Mesendoderm (in vitro differentiated cells): Measurements from ENCODE around the gene FGGY.

Experiments
- DNase-seq: peaks from one replicate; pipeline ENCODE4 v3.0.0; 2013
- H2AK5ac ChIP-seq: 2 replicates; pipeline ENCODE4 v1.6.1; 2013; ENCODE audit warnings: low read length, inconsistent platforms
- H2BK120ac ChIP-seq: 2 replicates; pipeline ENCODE4 v1.6.1; 2013; ENCODE audit warnings: low read depth, mild to moderate bottlenecking, low read length, moderate library complexity, mixed read lengths
- H2BK15ac ChIP-seq: replicated peaks from 2 replicates; pipeline ENCODE4 v1.6.1; 2013; ENCODE audit warnings: low read depth, mild to moderate bottlenecking, moderate library complexity
- H2BK5ac ChIP-seq: 2 replicates; pipeline ENCODE4 v1.6.1; 2013; ENCODE audit warnings: low read length, inconsistent platforms
- H3K18ac ChIP-seq: 2 replicates; pipeline ENCODE4 v1.6.1; 2013; ENCODE audit warnings: mild to moderate bottlenecking, low read length, mixed read lengths
- H3K23ac ChIP-seq: one replicate; pipeline ENCODE4 v1.6.1; 2013; ENCODE audit warnings: low read length
- H3K27ac ChIP-seq: 2 replicates; pipeline ENCODE4 v1.5.1; 2013; ENCODE audit warnings: low read depth, mild to moderate bottlenecking, inconsistent platforms, low read length, moderate library complexity
- H3K27me3 ChIP-seq: 2 replicates; pipeline ENCODE4 v1.6.1; 2013; ENCODE audit warnings: low read length, control low read depth, mild to moderate bottlenecking, inconsistent platforms; ENCODE audit not compliant: insufficient read depth, poor library complexity
- H3K36me3 ChIP-seq: 2 replicates; pipeline ENCODE4 v1.6.1; 2013; ENCODE audit warnings: low read length, inconsistent platforms; ENCODE audit not compliant: control insufficient read depth, insufficient read depth
- H3K4ac ChIP-seq: one replicate; pipeline ENCODE4 v1.6.1; 2013; ENCODE audit warnings: low read depth, mild to moderate bottlenecking, low read length, moderate library complexity
- H3K4me1 ChIP-seq: 2 replicates; pipeline ENCODE4 v1.6.1; 2013; ENCODE audit warnings: low read depth, low read length, inconsistent platforms; ENCODE audit not compliant: control insufficient read depth
- H3K4me2 ChIP-seq: 2 replicates; pipeline ENCODE4 v1.6.1; 2013; ENCODE audit warnings: low read length
- H3K4me3 ChIP-seq: 2 replicates; pipeline ENCODE4 v1.5.1; 2013; ENCODE audit warnings: mild to moderate bottlenecking, low read length
- H3K56ac ChIP-seq: one replicate; pipeline ENCODE4 v1.6.1; 2013; ENCODE audit warnings: low read length
- H3K79me1 ChIP-seq: 2 replicates; pipeline ENCODE4 v1.6.1; 2013; ENCODE audit warnings: low read length, inconsistent platforms
- H3K79me2 ChIP-seq: 2 replicates; pipeline ENCODE4 v1.6.1; 2013; ENCODE audit warnings: mild to moderate bottlenecking, low read length; ENCODE audit not compliant: control insufficient read depth, insufficient read depth
- H3K9ac ChIP-seq: 2 replicates; pipeline ENCODE4 v1.6.1; 2013; ENCODE audit warnings: low read length, inconsistent platforms
- H4K5ac ChIP-seq: one replicate; pipeline ENCODE4 v1.6.1; 2013; ENCODE audit warnings: low read length
- H4K8ac ChIP-seq: one replicate; pipeline ENCODE4 v1.6.1; 2013; ENCODE audit warnings: low read depth, mild to moderate bottlenecking, control low read depth, low read length, moderate library complexity
- WGBS: extraction: QIAGEN DNeasy Blood & Tissue Kit; methylation state at CpG from one replicate; pipeline ENCODE4 v1.1.7; 2013; ENCODE audit warnings: low lambda C conversion rate, missing lambda C conversion rate; ENCODE audit not compliant: insufficient coverage; ENCODE audit errors: extremely low coverage; 5-methylcytosine and 5-hydroxymethylcytosine counted together

Gene FGGY

GRCh38 chr1:59779949-59780348, 483.1 kb downstream of the FGGY start:
- no CpG with 5 or more reads among the region's 2 CpGs for WGBS
- no peak overlapping the region for H2BK15ac ChIP-seq
- H3K4me1 ChIP-seq, result no peaks in the 10 kb centered on the region
- H3K79me1 ChIP-seq, result no peaks in the 10 kb centered on the region
- H3K18ac ChIP-seq, result no peak overlapping the region
- no peak overlapping the region for H3K23ac ChIP-seq
- H3K36me3 ChIP-seq, result no peaks in the 10 kb centered on the region
- no peak overlapping the region for H4K5ac ChIP-seq
- H3K27me3 ChIP-seq, result no peaks in the 10 kb centered on the region
- H3K4ac ChIP-seq, result no peak overlapping the region
- no peak overlapping the region for H3K9ac ChIP-seq
- no peaks in the 10 kb centered on the region for H3K79me2 ChIP-seq
- no peak overlapping the region for H4K8ac ChIP-seq
- H3K4me3 ChIP-seq, result no peak overlapping the region
- no peak overlapping the region for H3K27ac ChIP-seq
- peak; percentile 62 for DNase-seq
- H2AK5ac ChIP-seq, result no peak overlapping the region
- H2BK5ac ChIP-seq, result no peak overlapping the region
- H2BK120ac ChIP-seq, result no peak overlapping the region
- no peak overlapping the region for H3K4me2 ChIP-seq
- H3K56ac ChIP-seq, result no peak overlapping the region

GRCh38 chr1:59788825-59789224, 491.9 kb downstream of the FGGY start:
- Histone ChIP-seq H3K4ac (no peak overlapping the region), H2BK5ac (no peak overlapping the region), H4K8ac (no peak overlapping the region), H3K27me3 (no peaks in the 10 kb centered on the region), H3K18ac (no peak overlapping the region), H3K36me3 (no peaks in the 10 kb centered on the region), H3K23ac (no peak overlapping the region), H2BK15ac (no peak overlapping the region), H2AK5ac (no peak overlapping the region), H3K27ac (no peak overlapping the region), H3K4me1 (no peaks in the 10 kb centered on the region), H4K5ac (no peak overlapping the region), H3K79me1 (no peaks in the 10 kb centered on the region), H3K4me3 (no peak overlapping the region), H3K9ac (no peak overlapping the region), H3K79me2 (no peaks in the 10 kb centered on the region), H2BK120ac (no peak overlapping the region), H3K56ac (no peak overlapping the region), H3K4me2 (no peak overlapping the region)
- no peak for DNase-seq

DNA sequence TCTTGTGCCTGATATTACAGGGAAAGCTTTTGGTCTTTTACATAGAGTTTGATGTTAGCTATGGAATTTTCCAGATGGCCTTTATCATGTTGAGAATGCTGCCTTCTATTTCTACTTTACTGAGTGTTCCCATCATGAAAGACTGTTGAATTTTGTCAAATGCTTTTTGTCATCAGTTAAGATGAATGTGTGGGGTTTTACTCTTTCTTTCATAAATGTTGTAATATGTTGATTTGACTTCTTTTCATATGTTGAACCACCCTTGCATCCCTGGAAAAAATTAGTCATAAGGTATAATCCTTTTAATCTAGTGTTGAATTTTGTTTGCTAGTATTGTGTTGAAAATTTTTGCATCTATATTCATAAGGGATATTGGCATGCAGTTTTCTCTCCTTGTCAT, 501.7 kb downstream of the FGGY start:
- no peaks in the 10 kb centered on the region for H3K79me2 ChIP-seq
- H4K5ac ChIP-seq, result no peak overlapping the region
- no peak overlapping the region for H2BK15ac ChIP-seq
- H3K18ac ChIP-seq, result no peak overlapping the region
- no peak overlapping the region for H4K8ac ChIP-seq
- H2BK120ac ChIP-seq, result no peak overlapping the region
- no peak overlapping the region for H3K56ac ChIP-seq
- H2BK5ac ChIP-seq, result no peak overlapping the region
- no peak overlapping the region for H3K23ac ChIP-seq
- H3K27me3 ChIP-seq, result no peaks in the 10 kb centered on the region
- H3K4me1 ChIP-seq, result no peaks in the 10 kb centered on the region
- H3K4me3 ChIP-seq, result no peak overlapping the region
- no peaks in the 10 kb centered on the region for H3K79me1 ChIP-seq
- H3K4ac ChIP-seq, result no peak overlapping the region
- H3K9ac ChIP-seq, result no peak overlapping the region
- H2AK5ac ChIP-seq, result no peak overlapping the region
- H3K4me2 ChIP-seq, result no peak overlapping the region
- no peaks in the 10 kb centered on the region for H3K36me3 ChIP-seq
- H3K27ac ChIP-seq, result no peak overlapping the region
- no peak for DNase-seq

DNA sequence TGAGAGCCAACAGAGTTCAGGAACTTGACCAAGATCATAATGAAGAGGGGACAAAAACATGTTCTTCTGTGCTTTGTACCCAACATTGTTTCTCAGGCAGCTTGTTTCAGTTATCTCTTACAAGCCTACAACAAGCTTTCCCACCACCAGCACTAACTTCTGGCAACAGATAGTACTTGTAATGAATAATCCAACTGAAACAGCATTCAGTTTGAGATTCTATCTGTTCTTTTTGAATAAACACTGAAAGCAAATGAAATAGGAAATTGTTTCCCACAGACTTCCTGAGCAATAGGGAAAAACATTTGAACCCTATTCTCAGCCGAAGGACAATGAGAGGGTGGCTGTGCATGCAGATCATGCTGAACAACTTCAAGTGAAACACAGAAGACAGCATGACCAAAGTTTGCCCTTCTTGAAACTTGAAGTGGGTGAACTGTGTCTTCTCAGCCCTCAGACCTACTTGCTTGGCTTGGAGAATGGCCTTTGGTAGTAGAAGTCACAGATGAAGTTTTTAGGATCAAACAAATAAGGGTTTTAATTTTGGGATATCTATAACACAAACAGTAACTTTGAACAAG, 506.7 kb downstream of the FGGY start:
- no peak overlapping the region for H3K23ac ChIP-seq
- H3K79me2 ChIP-seq, result no peaks in the 10 kb centered on the region
- no peaks in the 10 kb centered on the region for H3K79me1 ChIP-seq
- H3K4me1 ChIP-seq, result no peaks in the 10 kb centered on the region
- H4K8ac ChIP-seq, result no peak overlapping the region
- no peak overlapping the region for H3K9ac ChIP-seq
- H3K27ac ChIP-seq, result no peak overlapping the region
- H3K4ac ChIP-seq, result no peak overlapping the region
- H2BK5ac ChIP-seq, result no peak overlapping the region
- H2BK15ac ChIP-seq, result no peak overlapping the region
- no peak overlapping the region for H2AK5ac ChIP-seq
- H3K4me3 ChIP-seq, result no peak overlapping the region
- H4K5ac ChIP-seq, result no peak overlapping the region
- no peak for DNase-seq
- no peak overlapping the region for H3K18ac ChIP-seq
- H3K4me2 ChIP-seq, result no peak overlapping the region
- WGBS, result no CpG with 5 or more reads among the region's 1 CpG
- H3K56ac ChIP-seq, result no peak overlapping the region
- H3K27me3 ChIP-seq, result no peaks in the 10 kb centered on the region
- H2BK120ac ChIP-seq, result no peak overlapping the region
- H3K36me3 ChIP-seq, result no peaks in the 10 kb centered on the region

DNA sequence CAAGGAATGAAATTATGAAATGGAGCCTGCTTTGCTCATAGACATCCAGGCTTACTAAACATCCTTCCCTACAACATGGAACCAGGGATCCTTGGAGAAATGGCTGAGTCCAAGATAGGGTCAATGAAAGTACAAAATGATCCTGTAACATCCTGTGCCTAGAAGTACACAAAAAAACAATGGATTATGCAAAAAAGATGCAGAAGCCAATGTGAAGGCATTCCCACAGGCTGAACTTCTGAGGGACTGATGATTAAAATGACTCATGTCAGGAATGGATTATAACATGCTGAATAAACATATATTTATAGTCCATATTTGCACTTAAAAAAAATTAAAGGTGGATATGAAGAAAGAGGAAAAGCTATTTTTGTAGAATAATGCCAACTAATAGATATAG, 507.4 kb downstream of the FGGY start:
- Histone ChIP-seq H3K79me2 (no peaks in the 10 kb centered on the region), H3K56ac (no peak overlapping the region), H2BK120ac (no peak overlapping the region), H3K4ac (no peak overlapping the region), H3K79me1 (no peaks in the 10 kb centered on the region), H3K4me2 (no peak overlapping the region), H3K9ac (no peak overlapping the region), H3K23ac (no peak overlapping the region), H2BK5ac (no peak overlapping the region), H4K8ac (no peak overlapping the region), H3K4me3 (no peak overlapping the region), H3K36me3 (no peaks in the 10 kb centered on the region), H3K27ac (no peak overlapping the region), H4K5ac (no peak overlapping the region), H3K27me3 (no peaks in the 10 kb centered on the region), H3K18ac (no peak overlapping the region), H2BK15ac (no peak overlapping the region), H2AK5ac (no peak overlapping the region), H3K4me1 (no peaks in the 10 kb centered on the region)
- DNase-seq, result no peak

DNA sequence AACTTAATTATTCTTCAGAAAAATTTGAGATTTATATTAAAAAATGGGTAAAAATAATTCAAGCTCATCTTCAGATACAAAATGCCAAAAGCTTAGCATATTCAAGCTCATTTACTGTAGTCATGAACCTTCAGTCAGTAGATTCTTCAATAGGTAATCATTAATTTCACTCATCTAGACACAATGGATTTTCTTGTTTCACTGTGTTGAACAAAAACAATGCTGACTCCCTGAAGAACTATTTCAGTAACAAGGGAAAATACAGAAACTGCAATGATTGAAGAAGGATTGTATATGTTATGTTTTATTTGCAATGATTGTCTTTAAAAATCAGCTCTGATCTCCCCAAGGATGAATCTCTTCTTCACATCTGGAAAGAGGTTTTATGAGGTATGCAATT, 508.7 kb downstream of the FGGY start:
- Histone ChIP-seq H4K5ac (no peak overlapping the region), H3K4ac (no peak overlapping the region), H3K56ac (no peak overlapping the region), H3K27me3 (no peaks in the 10 kb centered on the region), H3K36me3 (no peaks in the 10 kb centered on the region), H4K8ac (no peak overlapping the region), H3K79me2 (no peaks in the 10 kb centered on the region), H3K23ac (no peak overlapping the region), H2AK5ac (no peak overlapping the region), H2BK5ac (no peak overlapping the region), H3K4me1 (no peaks in the 10 kb centered on the region), H3K27ac (no peak overlapping the region), H2BK15ac (no peak overlapping the region), H3K18ac (no peak overlapping the region), H3K79me1 (no peaks in the 10 kb centered on the region), H3K4me3 (no peak overlapping the region), H3K4me2 (no peak overlapping the region), H3K9ac (no peak overlapping the region), H2BK120ac (no peak overlapping the region)
- DNase-seq, result no peak
